CD8-positive, alpha-beta memory T cell (primary cell): ENCODE measurements around the gene NKIRAS2. TPM values are rescaled to one million over a fixed set of nuclear protein-coding genes. Genes with fewer than 3 reads are reported as not detected.
A peak's percentile ranks its signal among the peaks of the same experiment; 100 is the strongest.

Experiments used
- CTCF ChIA-PET: fragments of 350-600 bp; sonication (Branson Sonifier 250); formaldehyde crosslinking; loops from one replicate; lab custom pipeline; 2021; ENCODE audit warnings: antibody characterized with exemption; lab: Charles Lee
- POLR2A ChIA-PET: fragments of 350-600 bp; sonication (Branson Sonifier 250); formaldehyde crosslinking; loops from one replicate; lab custom pipeline; 2021; ENCODE audit warnings: antibody characterized with exemption; lab: Charles Lee
- DNase-seq, 5 donors: peaks; one replicate each; pipeline versions ENCODE4 v3.0.0 to v3.0.0-alpha.2; 2020 to 2022; ENCODE audit warnings: mixed read lengths in 1 of 5
- H3K27ac ChIP-seq: one replicate; pipeline ENCODE4 v1.7.0; 2013; ENCODE audit warnings: low read depth, mild to moderate bottlenecking, low read length, moderate library complexity
- H3K27me3 ChIP-seq: 2 replicates; pipeline ENCODE4 v1.7.0; 2013; ENCODE audit warnings: low read length, mild to moderate bottlenecking; ENCODE audit not compliant: insufficient read depth, poor library complexity, severe bottlenecking
- H3K36me3 ChIP-seq: 2 replicates; pipeline ENCODE4 v1.7.0; 2013; ENCODE audit warnings: mild to moderate bottlenecking, low read length, moderate library complexity; ENCODE audit not compliant: insufficient read depth
- H3K4me1 ChIP-seq: 2 replicates; pipeline ENCODE4 v1.7.0; 2013; ENCODE audit warnings: mild to moderate bottlenecking, low read length, moderate library complexity; ENCODE audit not compliant: insufficient read depth
- H3K4me3 ChIP-seq: 2 replicates; pipeline ENCODE4 v1.7.0; 2013; ENCODE audit warnings: mild to moderate bottlenecking, low read length
- H3K9me3 ChIP-seq: 2 replicates; pipeline ENCODE4 v1.7.0; 2013; ENCODE audit warnings: mild to moderate bottlenecking, low read length
- H3K27ac Mint-ChIP-seq, 8 donors: one replicate each; pipeline ENCODE4 v1.8.0; 2020 to 2021; ENCODE audit warnings: mixed read lengths in 8 of 8, mild to moderate bottlenecking in 6 of 8, inconsistent platforms in 3 of 8, moderate library complexity in 3 of 8
- H3K27me3 Mint-ChIP-seq, 2 donors: one replicate each; pipeline ENCODE4 v1.8.0; 2020 to 2021; ENCODE audit warnings: mixed read lengths in 2 of 2, mild to moderate bottlenecking in 1 of 2, moderate library complexity in 1 of 2
- H3K36me3 Mint-ChIP-seq, 3 donors: one replicate each; pipeline ENCODE4 v1.8.0; 2020 to 2021; ENCODE audit warnings: mixed read lengths in 3 of 3, inconsistent platforms in 1 of 3, mild to moderate bottlenecking in 1 of 3
- H3K4me1 Mint-ChIP-seq, 3 donors: one replicate each; pipeline ENCODE4 v1.8.0; 2020 to 2021; ENCODE audit warnings: mixed read lengths in 3 of 3, inconsistent platforms in 1 of 3, mild to moderate bottlenecking in 1 of 3
- H3K4me3 Mint-ChIP-seq, 7 donors: one replicate each; pipeline ENCODE4 v1.8.0; 2020 to 2021; ENCODE audit warnings: mixed read lengths in 7 of 7, mild to moderate bottlenecking in 6 of 7, moderate library complexity in 4 of 7, inconsistent platforms in 2 of 7
- H3K9me3 Mint-ChIP-seq, 5 donors: one replicate each; pipeline ENCODE4 v1.8.0; 2020 to 2022; ENCODE audit warnings: mixed read lengths in 5 of 5, mild to moderate bottlenecking in 3 of 5, moderate library complexity in 2 of 5, inconsistent platforms in 1 of 5
- polyA plus RNA-seq: library from polyadenylated mRNA; unstranded; fragments of 300-500 nt; fragmentation: Illumina TruSeq; gene quantifications from one replicate; pipeline ENCODE4 v1.2.3, GENCODE V29; 2021
- total RNA-seq, 2 experiments: library from RNA; stranded (reverse); gene quantifications; one replicate each; pipeline ENCODE4 v1.2.3, GENCODE V29; 2021

The NKIRAS2 gene
- total and polyA plus RNA-seq, 3 experiments from 2014 or later: 29.4 to 33.5 (median 31.3) TPM

- no peaks in the 10 kb centered on the region for H3K9me3 ChIP-seq
- no peak overlapping the region for H3K4me3 ChIP-seq
- no peaks in the 10 kb centered on the region for H3K36me3 ChIP-seq
- Mint-ChIP-seq H3K36me3 (no peaks in the 10 kb centered on the region), H3K27ac (no peak overlapping the region), H3K27me3 (peaks cover 32 to 65% of the 10 kb centered on the region in 2 donors), H3K4me3 (peak overlapping the region in 6 of 7 donors; percentile 33 to 86 (median 50)), H3K9me3 (peaks cover 0 to 1% (median 0%) of the 10 kb centered on the region in 5 donors), H3K4me1 (peaks cover 7 to 11% (median 10%) of the 10 kb centered on the region in 3 donors)
- H3K27me3 ChIP-seq: peaks cover 17% of the 10 kb centered on the region
- CTCF ChIA-PET: interaction anchor here (0.8 to 1.4 kb wide), 2 partner anchors 31 to 79 kb away, joined by 3 read pairs; partner anchors contain the start of gene NKIRAS2
- DNase-seq: no peak
- H3K4me1 ChIP-seq: peaks cover 12% of the 10 kb centered on the region
- POLR2A ChIA-PET: no interaction called here
- H3K27ac ChIP-seq: no peak overlapping the region
Measured at GRCh38 chr17:42051645-42052044, 31.8 kb downstream of the NKIRAS2 start.

DNA sequence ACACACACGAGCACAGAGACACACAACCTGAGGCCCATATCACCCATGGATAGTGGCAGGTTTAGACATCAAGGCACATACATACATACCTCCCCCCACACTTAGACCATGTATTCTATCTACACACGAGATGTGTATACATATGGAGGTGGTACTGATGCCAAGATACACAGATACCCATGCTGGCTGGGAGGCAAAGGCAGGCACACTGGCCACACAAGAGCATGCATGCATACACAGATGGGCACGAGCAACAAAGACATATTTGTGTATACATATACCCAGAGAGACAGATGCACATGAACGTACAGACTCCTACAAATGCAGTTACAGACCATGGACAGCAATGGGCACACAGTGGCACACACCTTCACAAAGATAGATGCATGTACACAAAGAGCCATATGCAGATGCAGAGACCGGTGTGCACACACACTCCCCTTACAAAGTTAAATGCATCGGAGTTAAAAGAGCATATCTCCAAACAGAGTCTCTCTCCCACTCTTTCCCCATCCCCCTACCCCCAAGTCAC lies 32.5 kb downstream of the NKIRAS2 start:
- no peak for DNase-seq
- peaks cover 34 to 72% of the 10 kb centered on the region in 2 donors for H3K27me3 Mint-ChIP-seq
- H3K9me3 Mint-ChIP-seq: peaks cover 0 to 1% (median 0%) of the 10 kb centered on the region in 5 donors
- no peaks in the 10 kb centered on the region for H3K36me3 Mint-ChIP-seq
- no peaks in the 10 kb centered on the region for H3K9me3 ChIP-seq
- H3K4me1 Mint-ChIP-seq: peaks cover 7 to 11% (median 10%) of the 10 kb centered on the region in 3 donors
- H3K4me1 ChIP-seq: peaks cover 12% of the 10 kb centered on the region
- POLR2A ChIA-PET: no interaction called here
- no peak overlapping the region for H3K27ac ChIP-seq
- no peak overlapping the region for H3K27ac Mint-ChIP-seq
- peak overlapping the region in 3 of 7 donors; percentile 15 to 77 (median 44) for H3K4me3 Mint-ChIP-seq
- H3K4me3 ChIP-seq: no peak overlapping the region
- CTCF ChIA-PET: interaction anchor here (1.0 kb wide), 1 partner anchor 27 kb away, joined by 3 read pairs; no protein-coding TSS in a partner anchor
- peaks cover 17% of the 10 kb centered on the region for H3K27me3 ChIP-seq
- H3K36me3 ChIP-seq: no peaks in the 10 kb centered on the region

DNA sequence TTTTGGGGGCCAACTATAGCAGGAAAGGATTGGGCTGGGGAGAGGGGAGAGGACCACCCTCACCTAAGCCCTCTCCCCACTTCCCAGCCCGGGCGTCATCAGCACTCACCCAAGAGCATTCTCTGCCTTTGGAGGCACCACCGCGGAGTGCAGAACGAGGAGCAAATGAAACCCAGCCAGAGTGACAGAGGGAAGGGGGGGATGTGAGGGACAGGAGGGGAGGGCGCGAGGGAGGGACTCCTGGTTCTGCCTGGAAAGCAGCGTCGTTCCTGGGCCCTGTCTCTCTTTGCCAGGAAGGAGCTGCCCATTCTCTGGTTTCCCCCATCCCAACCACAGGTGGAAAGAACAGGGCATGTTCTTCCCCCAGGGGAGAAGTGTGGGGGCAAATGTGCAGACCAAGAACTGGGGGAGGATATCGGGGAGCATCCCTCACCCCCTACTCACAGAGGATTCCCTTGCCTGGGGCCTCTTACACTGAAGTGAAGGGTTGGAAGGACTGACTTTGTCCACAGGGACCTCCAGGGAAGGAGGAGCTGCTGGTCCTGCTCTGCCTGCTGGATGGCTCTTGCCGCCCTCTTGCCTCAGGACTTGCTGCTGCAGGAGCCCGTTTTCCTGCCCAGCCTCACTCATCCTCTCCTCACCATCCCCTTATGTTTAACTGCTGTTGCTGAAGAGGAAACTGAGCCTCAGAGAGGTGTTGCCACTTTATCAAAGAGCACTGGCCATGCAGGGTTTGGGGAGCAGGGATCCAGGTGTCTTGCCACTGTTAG lies 34.0 kb downstream of the NKIRAS2 start:
- CTCF ChIA-PET: interaction anchor here (1.0 to 1.2 kb wide), 2 partner anchors 14 to 28 kb away, joined by 3 to 5 read pairs; no protein-coding TSS in a partner anchor

GRCh38 chr17:42055027-42055426 lies 35.1 kb downstream of the NKIRAS2 start:
- Mint-ChIP-seq H3K9me3 (no peaks in the 10 kb centered on the region), H3K36me3 (no peaks in the 10 kb centered on the region), H3K27ac (no peak overlapping the region), H3K4me1 (peaks cover 5 to 7% (median 6%) of the 10 kb centered on the region in 3 donors), H3K4me3 (no peak overlapping the region), H3K27me3 (peaks cover 31 to 62% of the 10 kb centered on the region in 2 donors)
- Histone ChIP-seq H3K27me3 (peaks cover 17% of the 10 kb centered on the region), H3K4me3 (no peak overlapping the region), H3K36me3 (no peaks in the 10 kb centered on the region), H3K27ac (no peak overlapping the region), H3K9me3 (no peaks in the 10 kb centered on the region), H3K4me1 (peaks cover 7% of the 10 kb centered on the region)
- POLR2A ChIA-PET: no interaction called here
- CTCF ChIA-PET: interaction anchor here (1.3 kb wide), 1 partner anchor 9 kb away, joined by 4 read pairs; no protein-coding TSS in a partner anchor
- no peak for DNase-seq

More for the DNA sequence above, 34.0 kb downstream of the NKIRAS2 start:
- POLR2A ChIA-PET: no interaction called here
- no peak for DNase-seq
- peaks cover 7 to 11% (median 10%) of the 10 kb centered on the region in 3 donors for H3K4me1 Mint-ChIP-seq
- H3K27ac ChIP-seq: no peak overlapping the region
- no peaks in the 10 kb centered on the region for H3K9me3 ChIP-seq
- H3K4me3 Mint-ChIP-seq: no peak overlapping the region
- H3K36me3 Mint-ChIP-seq: no peaks in the 10 kb centered on the region
- no peak overlapping the region for H3K27ac Mint-ChIP-seq
- peaks cover 17% of the 10 kb centered on the region for H3K27me3 ChIP-seq
- H3K9me3 Mint-ChIP-seq: no peaks in the 10 kb centered on the region
- H3K27me3 Mint-ChIP-seq: peaks cover 32 to 72% of the 10 kb centered on the region in 2 donors
- no peak overlapping the region for H3K4me3 ChIP-seq
- H3K4me1 ChIP-seq: peaks cover 12% of the 10 kb centered on the region
- H3K36me3 ChIP-seq: no peaks in the 10 kb centered on the region

- H3K36me3 ChIP-seq: no peaks in the 10 kb centered on the region
- no peak for DNase-seq
- Mint-ChIP-seq H3K27ac (peak overlapping the region in 1 of 8 donors; percentile 79), H3K27me3 (peaks cover 32 to 62% of the 10 kb centered on the region in 2 donors), H3K4me3 (no peak overlapping the region), H3K4me1 (peaks cover 3 to 6% (median 6%) of the 10 kb centered on the region in 3 donors), H3K9me3 (no peaks in the 10 kb centered on the region), H3K36me3 (no peaks in the 10 kb centered on the region)
- H3K9me3 ChIP-seq: no peaks in the 10 kb centered on the region
- no peak overlapping the region for H3K4me3 ChIP-seq
- H3K27me3 ChIP-seq: peaks cover 17% of the 10 kb centered on the region
- POLR2A ChIA-PET: no interaction called here
- CTCF ChIA-PET: interaction anchor here (1.3 kb wide), 1 partner anchor 10 kb away, joined by 4 read pairs; no protein-coding TSS in a partner anchor
- H3K4me1 ChIP-seq: peaks cover 7% of the 10 kb centered on the region
- no peak overlapping the region for H3K27ac ChIP-seq
Measured at GRCh38 chr17:42055496-42055895, 35.6 kb downstream of the NKIRAS2 start.

DNA sequence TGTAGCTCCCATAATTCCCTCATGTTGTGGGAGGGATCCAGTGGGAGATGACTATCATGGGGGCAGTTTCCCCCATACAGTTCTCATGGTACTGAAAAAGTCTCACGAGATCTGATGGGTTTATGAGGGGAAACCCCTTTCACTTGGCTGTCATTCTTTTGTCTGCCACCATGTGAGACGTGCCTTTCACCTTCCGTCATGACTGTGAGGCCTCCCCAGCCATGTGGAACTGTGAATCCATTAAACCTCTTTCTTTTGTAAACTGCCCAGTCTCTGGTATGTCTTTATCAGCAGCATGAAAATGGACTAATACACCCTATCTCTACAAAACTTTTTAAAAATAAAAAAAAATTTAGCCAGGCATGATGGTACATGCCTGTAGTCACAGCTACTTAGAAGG lies 36.7 kb downstream of the NKIRAS2 start:
- DNase-seq: no peak
- no peak overlapping the region for H3K4me3 ChIP-seq
- Mint-ChIP-seq H3K4me3 (no peak overlapping the region), H3K4me1 (no peaks in the 10 kb centered on the region), H3K9me3 (no peaks in the 10 kb centered on the region), H3K27me3 (peaks cover 24 to 53% of the 10 kb centered on the region in 2 donors), H3K36me3 (no peaks in the 10 kb centered on the region), H3K27ac (no peak overlapping the region)
- CTCF ChIA-PET: no interaction called here
- POLR2A ChIA-PET: no interaction called here
- no peaks in the 10 kb centered on the region for H3K4me1 ChIP-seq
- H3K9me3 ChIP-seq: no peaks in the 10 kb centered on the region
- H3K27me3 ChIP-seq: peaks cover 9% of the 10 kb centered on the region
- no peak overlapping the region for H3K27ac ChIP-seq
- no peaks in the 10 kb centered on the region for H3K36me3 ChIP-seq

GRCh38 chr17:42058063-42058462 lies 38.2 kb downstream of the NKIRAS2 start:
- POLR2A ChIA-PET: interaction anchor here (0.6 kb wide), 1 partner anchor 12 kb away, joined by 6 read pairs; no protein-coding TSS in a partner anchor
- CTCF ChIA-PET: interaction anchor here (1.0 to 1.5 kb wide), 2 partner anchors 10 to 96 kb away, joined by 3 to 5 read pairs; no protein-coding TSS in a partner anchor
- no peak overlapping the region for H3K27ac ChIP-seq
- H3K9me3 Mint-ChIP-seq: no peaks in the 10 kb centered on the region
- peaks cover 25 to 42% of the 10 kb centered on the region in 2 donors for H3K27me3 Mint-ChIP-seq
- no peak overlapping the region for H3K4me3 ChIP-seq
- H3K36me3 ChIP-seq: no peaks in the 10 kb centered on the region
- no peaks in the 10 kb centered on the region for H3K9me3 ChIP-seq
- no peaks in the 10 kb centered on the region for H3K36me3 Mint-ChIP-seq
- peaks cover 1% of the 10 kb centered on the region for H3K27me3 ChIP-seq
- peaks cover 2% of the 10 kb centered on the region for H3K4me1 ChIP-seq
- no peaks in the 10 kb centered on the region for H3K4me1 Mint-ChIP-seq
- no peak for DNase-seq
- H3K27ac Mint-ChIP-seq: no peak overlapping the region
- H3K4me3 Mint-ChIP-seq: no peak overlapping the region

DNA sequence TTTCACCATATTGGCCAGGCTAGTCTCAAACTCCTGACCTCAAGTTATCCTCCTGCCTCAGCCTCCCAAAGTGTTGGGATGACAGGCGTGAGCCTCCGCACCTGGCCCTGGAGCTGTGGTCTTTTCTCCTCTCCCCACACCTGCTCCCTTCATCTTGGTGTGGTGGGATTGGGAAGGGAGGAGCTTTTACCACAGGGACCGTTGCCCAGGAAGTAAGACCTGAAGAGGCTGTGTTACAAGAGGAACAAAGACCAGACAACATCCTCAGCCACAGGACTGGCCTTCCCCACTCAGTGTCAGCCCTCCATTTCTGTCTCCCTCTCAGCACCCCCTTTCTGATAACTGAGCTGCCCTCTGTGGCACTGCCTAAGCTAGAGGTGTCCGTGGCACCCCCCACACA lies 39.9 kb downstream of the NKIRAS2 start:
- Histone ChIP-seq H3K9me3 (no peaks in the 10 kb centered on the region), H3K4me3 (no peak overlapping the region), H3K36me3 (no peaks in the 10 kb centered on the region), H3K27me3 (no peaks in the 10 kb centered on the region), H3K4me1 (peaks cover 12% of the 10 kb centered on the region), H3K27ac (no peak overlapping the region)
- ChIA-PET POLR2A (no interaction called here), CTCF (interaction anchor here (1.5 kb wide), 1 partner anchor 98 kb away, joined by 5 read pairs; no protein-coding TSS in a partner anchor)
- DNase-seq: no peak
- peaks cover 23 to 29% of the 10 kb centered on the region in 2 donors for H3K27me3 Mint-ChIP-seq
- no peak overlapping the region for H3K27ac Mint-ChIP-seq
- H3K4me1 Mint-ChIP-seq: peaks cover 5 to 9% (median 9%) of the 10 kb centered on the region in 3 donors
- no peaks in the 10 kb centered on the region for H3K9me3 Mint-ChIP-seq
- no peak overlapping the region for H3K4me3 Mint-ChIP-seq
- no peaks in the 10 kb centered on the region for H3K36me3 Mint-ChIP-seq
